ENCODE results near the gene DISC1.

The DISC1 gene

DNA sequence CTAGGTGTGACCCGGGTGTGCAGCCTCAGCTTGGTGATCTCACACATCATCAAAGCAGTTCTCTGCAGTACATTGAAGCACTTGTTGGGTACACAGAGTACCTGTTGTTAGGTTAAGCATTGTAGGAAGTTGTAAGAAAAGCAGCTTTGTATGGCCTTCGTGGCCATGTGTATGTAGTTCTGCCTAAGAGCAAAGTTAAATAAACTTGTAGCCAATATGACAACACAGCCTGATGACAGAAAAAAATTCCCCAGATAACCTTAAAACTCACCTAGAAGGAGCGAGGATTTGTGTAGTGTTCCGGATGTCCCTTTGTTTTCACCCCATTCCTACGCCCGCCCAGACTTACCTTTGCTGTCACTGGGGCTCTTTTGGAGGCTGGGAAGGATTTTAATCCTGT lies 48.0 kb downstream of the DISC1 start:
- DNase-seq = no peak

DNA sequence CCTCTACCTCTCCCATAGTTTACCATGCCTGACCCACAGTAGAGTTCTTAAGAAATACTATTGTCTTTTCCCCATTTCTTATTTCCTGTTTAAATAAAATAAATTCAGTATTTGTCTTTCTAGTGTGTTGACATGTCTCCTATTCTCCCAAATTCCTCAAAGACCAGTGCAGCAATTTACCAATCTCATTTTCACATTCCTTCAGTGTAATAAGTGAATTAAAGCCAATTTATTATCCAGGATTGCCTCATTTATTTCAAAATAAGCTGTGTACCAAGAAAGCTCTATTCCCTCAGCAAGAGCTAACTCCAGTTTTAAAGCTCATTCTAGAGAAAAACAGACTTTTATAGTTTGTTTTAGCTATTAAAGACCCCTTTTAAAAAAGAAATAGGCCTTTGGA lies 49.9 kb downstream of the DISC1 start:
- no peak for DNase-seq

DNA sequence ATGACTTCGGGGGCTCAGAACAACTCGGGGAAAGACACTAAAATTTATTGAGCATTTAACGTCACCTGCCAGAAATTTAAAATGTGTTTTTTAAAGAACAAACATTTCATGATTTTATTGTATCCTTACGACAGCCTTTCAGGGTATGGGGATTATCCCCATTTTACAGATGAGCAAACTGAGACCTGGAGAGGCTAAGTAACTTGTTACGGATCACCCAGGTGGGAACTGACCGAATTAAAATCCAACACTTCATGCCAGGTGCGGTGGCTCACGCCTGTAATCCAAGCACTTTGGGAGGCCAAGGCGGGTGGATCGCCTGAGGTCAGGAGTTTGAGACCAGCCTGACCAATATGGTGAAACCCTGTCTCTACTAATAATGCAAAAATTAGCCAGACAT lies 50.9 kb downstream of the DISC1 start:
- no peak for DNase-seq

DNA sequence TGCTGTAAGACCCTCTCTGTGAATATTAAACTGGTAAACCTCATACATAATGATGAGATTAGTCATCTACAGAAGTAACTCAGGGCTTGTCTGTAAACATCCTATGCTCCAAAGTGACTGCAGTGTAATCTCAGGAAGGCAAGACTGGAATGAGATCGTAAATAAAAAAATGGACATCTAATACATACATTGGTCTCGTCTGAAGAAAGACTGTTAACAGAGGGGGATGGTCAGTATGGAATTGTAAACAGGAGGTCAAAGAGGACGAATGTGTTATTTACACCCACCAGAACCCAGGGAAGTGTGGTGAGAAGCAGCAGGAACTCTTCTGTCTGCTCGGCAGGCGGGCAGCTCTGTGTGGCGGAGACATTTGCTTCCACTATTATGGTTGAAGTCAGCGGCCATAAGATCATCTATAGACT lies 51.4 kb downstream of the DISC1 start:
- no peak for DNase-seq

DNA sequence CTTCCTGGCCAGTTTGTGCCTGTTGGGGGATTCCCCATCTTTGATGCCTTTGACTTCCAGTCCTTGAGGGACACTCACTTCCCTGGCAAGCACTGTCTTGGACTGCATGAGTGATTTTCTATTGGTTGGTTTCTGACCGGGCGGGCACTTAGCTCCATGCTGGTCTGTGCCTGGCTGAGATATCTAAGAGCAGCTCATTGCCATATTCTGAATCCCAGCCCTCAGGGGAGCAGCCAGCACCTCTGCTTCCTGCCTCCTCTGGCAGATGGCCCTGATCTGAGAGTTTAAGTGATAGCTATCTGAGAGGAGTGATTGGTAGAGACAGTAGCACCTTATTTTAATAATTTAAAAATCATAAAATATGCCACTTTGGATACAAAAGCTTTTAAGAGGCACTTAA lies 52.5 kb downstream of the DISC1 start:
- DNase-seq = no peak

DNA sequence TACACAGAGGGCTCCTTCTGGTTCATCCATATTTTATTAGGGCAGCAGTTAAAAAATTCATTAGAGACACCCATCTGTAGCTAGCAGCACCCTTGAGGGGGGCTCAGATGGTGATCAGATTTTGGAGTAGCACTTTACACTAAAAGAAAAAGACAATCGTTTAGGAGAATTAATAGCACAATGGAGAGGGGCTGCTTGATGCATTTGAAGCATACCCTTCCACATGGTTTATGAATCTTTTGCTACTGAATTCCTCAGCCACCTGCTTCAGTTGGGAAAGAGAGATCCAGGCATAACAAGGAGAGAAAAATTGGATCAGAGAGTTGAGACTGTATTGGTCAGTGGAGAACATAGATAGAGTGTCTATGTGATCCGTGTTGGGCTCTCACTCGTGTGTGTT lies 54.4 kb downstream of the DISC1 start:
- no peak for DNase-seq

DNA sequence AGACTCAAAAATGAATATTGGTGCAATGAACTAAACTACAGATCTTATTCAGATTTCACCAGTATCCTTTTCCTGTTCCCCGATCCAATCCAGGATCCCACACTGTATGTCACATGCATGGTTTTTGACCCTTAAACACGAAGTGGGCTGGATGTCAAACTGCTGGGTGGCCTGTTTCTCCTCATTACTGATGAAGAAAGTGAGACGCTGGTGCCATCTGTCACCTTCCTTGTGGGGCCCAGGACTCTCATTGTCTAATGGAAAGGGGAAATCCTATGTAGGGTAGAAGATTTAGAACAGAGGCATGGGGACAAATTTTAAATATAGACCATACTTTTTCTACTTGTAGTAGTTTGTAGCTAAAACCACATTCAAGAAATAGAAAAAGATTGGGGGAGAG lies 56.2 kb downstream of the DISC1 start:
- no peak for DNase-seq

DNA sequence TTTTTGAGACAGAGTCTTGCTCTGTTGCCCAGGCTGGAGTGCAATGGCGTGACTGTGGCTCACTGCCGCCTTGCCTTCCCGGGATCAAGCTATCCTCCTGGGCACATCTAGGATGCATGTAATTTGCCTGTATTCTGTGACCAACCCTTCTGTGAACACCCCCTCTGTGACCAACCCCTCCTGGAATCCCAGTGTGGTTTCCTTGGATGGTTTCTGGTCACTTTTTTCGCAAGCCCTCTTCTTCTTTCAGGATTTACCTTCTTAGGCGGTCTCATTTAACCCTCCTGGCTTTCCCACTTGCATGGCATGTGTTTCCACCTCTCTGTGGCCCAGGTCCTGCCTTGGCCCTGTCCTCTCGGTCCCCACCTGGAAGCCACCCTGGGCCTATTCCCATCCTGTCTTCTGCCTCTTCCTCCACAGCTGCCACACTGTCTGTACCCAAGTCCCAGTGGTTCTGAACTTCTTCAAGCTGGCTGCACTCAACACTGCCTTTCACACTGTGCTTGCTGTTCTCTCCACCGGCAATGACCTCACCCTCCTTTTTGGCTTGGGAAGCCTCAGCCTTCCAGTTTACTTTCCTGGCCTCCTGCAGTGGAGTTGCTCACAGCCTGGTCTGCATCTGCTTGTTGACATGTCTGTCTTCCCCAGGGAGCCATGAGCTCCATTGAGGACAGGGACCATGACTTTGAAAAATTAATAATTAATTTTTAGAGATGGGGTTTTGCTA lies 57.0 kb downstream of the DISC1 start:
- DNase-seq = no peak

DNA sequence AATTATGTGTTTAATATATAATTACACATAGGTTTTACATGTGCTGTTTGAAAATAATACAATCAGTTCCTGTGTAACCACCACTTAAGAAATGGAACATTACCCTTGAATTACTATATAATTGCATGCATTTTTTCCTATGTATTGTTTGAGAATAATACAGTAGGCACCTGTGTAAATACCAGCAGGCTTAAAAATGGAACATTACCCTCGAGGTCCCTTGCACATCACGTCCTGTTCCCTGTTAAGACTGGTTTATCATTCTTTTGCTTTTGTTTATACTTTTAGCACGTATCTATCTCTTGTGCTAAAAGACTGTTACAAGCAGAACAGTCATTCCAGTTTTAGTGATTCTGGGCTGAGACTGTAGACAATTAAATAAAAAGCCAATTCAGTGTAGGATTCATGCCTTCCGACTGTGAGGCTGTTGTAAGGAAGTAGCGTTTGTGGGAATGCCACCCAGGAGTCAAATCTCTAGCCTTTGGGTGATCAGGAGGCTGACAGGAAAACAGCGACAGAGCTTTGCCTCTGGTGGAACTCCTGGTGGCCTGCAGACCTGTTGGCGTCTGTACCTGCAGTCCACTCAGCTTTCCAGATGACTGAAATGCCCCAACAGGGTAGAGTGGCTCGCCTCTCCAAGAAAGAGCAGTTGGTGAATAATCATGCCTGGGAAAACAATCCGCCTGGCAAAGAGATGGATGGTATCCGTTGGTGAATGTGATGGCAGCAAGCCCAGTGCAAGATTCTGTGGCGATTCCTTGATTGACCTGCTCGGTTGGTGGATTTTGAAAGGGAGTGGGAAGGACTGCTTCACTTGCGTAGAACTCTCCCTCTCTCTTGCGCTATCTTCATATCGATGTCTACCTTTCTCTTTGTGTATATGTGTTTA lies 58.0 kb downstream of the DISC1 start:
- no peak for DNase-seq

DNA sequence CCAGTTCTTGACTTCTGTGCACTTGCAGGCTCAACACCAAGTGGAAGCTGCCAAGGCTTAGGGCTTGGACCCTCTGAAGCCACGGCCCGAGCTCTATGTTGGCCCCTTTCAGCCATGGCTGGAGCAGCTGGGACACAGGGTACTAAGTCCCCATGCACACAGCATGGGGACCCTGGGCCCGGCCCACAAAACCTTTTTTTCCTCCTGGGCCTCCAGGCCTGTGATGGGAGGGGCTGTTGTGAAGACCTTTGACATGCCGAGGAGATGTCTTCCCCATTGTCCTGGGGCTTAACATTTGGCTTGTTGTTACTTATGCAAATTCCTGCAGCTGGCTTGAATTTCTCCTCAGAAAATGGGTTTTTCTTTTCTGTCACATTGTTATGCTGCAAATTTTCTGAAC lies 59.8 kb downstream of the DISC1 start:
- no peak for DNase-seq

DNA sequence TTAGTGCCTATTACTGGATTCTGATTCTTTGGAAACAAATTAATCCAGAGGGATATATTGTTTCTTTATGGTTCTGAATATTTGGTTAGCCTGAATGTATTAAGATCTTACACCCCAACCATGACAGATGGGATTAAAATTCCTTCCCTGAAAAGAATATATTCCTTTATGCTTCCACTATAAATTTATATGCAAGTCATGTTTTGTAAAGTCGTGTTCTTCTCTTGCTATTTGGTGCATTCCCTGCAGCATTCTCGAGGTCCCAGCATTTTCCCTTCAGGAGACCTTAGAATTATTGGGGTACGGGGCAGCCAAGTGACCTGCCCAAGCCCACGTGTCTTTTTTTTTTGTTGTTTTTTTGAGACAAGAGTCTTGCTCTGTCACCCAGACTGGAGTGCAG lies 62.4 kb downstream of the DISC1 start:
- no peak for DNase-seq

DNA sequence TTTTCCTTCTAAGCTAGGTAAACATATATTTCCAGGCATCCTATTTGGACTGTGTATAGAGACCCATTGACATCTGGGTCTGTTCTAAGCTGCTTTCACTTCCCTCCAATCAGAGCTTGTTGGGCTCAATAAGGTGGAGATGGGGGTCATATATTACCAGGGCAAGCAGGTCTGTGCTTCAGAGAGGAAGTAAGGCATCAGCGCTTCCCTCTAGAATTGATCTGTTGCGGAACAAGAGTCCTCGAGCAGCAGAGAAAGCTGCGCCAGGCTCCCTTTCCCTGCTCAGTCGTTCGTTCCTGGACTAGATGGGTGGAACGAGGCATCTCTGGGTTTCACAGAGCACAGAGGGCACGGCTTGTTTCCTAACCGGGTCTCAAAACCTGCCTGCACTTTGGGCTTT lies 63.5 kb downstream of the DISC1 start:
- DNase-seq = no peak

DNA sequence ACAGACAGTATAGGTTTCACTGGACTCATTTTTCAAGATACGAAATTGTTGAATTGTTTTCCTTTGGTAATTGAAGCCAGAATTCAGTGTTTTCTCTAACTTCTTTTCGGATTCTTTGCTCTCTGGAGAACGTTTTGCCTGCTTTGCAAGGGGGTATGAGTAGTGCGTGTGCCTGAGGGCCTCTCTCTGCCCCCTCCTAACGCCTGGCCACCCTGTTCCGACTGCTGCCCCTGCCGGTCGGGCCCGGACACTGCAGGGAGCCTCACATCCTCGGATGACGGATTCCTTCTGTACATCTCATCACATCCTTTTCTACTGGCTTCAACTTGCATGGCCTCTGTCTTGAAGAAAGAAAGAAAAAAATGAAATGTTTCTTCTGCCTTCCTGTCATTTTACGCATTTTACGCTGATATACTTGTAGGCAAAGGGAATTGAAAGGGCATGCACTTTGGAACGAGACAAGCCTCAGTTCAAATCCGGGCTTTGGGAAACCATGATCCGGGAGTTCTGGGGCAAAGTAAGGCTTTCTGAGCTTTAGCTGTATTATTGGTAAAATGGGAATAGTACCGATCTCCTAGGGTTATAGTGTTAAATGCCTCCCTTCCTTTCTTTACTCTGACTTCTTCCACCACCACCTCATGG lies 65.1 kb downstream of the DISC1 start:
- DNase-seq = no peak

DNA sequence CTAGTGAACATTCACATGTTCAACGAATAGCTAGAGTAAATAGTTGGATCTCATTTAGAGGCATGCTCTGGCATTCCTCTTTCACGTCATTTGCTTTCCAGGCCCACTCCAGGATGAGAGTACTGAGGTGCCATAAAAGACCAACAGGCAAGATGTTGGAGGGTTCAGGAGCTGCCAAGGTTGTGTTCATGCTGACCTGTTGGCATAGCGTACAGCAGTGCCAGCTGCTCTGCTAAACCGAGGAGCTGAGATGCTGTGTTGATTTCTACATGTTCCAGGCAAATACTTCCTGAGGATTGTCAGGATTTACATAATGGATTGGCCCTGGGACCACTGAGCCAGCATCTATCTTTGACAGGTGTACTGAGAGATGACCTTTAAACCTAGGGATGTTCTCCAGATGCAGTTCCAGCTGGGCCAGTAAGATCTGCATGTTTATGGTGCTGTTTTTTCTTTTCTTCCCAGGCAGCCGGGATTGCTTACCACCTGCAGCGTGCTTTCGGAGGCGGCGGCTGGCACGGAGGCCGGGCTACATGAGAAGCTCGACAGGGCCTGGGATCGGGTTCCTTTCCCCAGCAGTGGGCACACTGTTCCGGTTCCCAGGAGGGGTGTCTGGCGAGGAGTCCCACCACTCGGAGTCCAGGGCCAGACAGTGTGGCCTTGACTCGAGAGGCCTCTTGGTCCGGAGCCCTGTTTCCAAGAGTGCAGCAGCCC lies 66.9 kb downstream of the DISC1 start:
- DNase-seq = no peak

DNA sequence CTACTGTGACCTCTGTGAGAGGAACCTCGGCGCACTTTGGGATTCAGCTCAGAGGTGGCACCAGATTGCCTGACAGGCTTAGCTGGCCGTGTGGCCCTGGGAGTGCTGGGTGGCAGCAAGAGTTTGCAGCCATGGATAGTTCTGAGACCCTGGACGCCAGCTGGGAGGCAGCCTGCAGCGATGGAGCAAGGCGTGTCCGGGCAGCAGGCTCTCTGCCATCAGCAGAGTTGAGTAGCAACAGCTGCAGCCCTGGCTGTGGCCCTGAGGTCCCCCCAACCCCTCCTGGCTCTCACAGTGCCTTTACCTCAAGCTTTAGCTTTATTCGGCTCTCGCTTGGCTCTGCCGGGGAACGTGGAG lies 67.5 kb downstream of the DISC1 start:
- no peak for DNase-seq

DNA sequence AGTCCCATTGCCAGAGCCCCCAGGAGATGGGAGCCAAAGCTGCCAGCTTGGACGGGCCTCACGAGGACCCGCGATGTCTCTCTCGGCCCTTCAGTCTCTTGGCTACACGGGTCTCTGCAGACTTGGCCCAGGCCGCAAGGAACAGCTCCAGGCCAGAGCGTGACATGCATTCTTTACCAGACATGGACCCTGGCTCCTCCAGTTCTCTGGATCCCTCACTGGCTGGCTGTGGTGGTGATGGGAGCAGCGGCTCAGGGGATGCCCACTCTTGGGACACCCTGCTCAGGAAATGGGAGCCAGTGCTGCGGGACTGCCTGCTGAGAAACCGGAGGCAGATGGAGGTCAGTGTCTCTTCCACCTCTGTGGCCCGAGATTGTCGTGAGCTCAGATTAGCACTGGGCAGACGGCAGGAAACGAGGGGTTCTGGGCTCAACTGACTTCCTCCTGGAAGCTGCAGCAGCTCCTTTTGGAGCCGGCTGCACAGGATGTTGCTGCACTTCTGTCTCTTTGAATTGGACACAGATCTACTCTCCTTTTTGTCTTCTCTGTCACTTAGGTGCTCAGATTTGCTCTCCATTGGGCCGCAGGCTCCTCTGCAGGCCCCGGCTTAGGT lies 68.0 kb downstream of the DISC1 start:
- DNase-seq = no peak

DNA sequence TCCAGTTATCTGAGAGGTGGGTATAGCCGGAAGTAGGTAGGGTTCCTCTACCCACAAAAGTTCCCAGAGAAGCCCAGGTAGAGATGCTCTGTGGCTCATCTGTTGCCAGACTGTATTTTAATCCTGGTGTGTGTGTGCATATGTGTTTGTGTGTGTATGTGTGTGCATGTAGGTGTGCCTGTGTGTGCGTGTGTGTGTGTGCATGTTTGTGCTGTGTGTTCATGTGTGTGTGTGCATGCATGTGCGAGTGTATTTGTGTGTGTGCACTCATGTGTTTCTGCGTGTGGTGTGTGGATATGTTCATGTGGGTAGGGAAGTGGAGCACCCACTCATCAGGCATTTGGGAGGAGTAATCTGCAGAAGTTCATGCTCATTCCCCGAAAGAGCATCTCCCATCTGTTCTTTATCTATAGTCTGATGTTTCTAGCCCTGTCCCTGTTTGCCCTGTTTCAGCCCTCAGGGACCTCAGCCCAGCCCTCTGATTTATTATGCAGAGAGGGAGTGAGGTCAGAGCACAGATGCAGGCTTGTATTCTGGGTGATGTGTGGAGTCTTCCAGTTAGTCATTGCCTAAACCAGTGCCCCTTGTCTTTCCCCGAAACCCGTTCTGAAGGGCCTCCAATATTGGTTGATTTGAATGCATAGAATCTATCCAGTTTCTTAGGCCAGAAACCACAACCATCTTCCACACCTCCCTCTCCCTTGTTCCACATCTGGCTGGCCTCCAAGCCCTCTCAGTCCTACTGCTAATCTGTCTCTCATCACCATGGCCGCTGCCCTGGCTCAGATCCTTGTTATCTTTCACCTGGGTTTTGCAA lies 69.1 kb downstream of the DISC1 start:
- DNase-seq = no peak

DNA sequence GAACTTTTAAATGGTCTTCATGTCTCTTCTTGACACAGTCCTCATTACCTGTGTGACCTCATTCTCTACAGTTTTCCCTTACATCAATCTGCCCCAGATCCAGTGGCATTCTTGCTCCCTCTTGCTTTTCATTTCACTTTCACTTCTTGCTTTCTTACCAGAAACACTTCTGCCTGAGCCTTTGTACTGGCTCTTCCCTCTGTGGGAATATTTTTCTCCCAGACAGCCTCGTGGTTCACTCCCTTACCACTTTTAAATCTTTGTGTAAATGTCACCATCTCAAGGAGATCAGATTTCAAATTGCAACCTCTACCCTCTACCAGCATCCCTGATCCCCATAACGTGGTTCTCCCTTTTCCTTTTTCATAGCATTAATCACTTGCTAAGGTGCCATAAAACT lies 73.2 kb downstream of the DISC1 start:
- DNase-seq = no peak

DNA sequence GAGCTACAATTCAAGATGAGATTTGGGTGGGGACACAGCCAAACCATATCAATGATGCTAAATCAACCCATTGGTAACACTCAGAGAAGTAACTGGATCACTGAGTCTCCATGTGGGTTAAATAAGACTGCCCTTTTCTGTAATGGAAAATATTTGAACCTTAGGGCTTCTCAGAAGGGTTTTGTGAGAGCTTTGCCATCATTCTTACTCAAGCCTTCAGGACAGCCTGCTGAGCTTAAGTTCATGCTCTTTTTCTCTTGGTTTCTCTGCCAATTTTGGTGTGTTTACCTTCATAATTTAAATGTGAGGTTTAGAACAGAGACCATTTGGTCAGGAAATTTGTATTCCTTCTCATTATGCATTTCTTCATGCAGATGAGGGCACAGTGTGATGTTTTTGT lies 74.7 kb downstream of the DISC1 start:
- no peak for DNase-seq

DNA sequence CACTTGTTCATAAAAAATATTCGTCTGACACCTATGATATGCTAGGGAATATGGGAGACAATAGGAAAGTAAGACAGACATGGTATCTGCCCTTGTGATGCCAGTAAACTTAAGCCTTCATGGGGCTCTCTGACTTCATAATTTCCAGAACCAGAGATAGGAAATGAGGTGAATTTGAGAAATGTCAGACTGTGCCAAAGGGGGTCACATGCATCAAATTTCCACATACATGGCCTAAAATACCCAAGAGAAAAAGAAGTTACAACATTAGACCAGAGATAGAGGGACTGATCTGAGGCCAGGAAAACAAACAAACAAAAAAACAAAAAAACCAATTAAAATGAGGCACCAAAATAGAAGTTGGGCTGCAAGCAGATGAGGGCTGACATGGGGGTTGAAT lies 75.7 kb downstream of the DISC1 start:
- no peak for DNase-seq

DNA sequence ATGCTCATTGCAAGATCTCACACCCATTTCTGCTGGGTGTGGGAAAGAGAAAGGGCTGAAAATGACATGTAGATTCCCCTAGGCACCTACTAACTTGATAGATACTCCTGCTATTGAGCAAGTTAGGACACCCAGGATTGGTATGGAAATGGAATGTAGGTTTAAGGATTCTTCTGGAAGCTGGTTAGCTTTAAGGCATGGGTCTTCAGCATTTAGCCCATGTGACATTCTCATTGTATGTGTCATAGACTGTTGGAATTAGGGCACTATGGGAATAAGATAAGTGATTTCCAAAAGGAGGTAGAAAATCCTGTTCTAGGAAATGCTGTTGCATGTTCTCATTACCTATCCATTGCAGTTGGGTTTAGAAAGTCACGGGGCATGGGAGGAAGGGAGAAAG lies 76.2 kb downstream of the DISC1 start:
- DNase-seq = no peak

Data from activated T-cell treated with anti-CD3 and anti-CD28 coated beads, Interleukin-2, amount 50 U/mL, for 48 hours (primary cell).